HG03565 (cell line): ENCODE results near the gene IL18BP.

Experiments used
- ATAC-seq: cut with Tn5 transposase; IDR thresholded peaks from one replicate; pipeline ENCODE4 v1.9.1; 2021; ENCODE audit warnings: mild to moderate bottlenecking, moderate library complexity; ENCODE audit not compliant: unreplicated experiment

IL18BP gene

GRCh38 chr11:71998649-71999310, at the start of gene IL18BP:
Gene IL18BP, plus strand, starts transcription at chr11:71998909. Its CDS starts 1,076 bp downstream, at chr11:71999985.
- no peak for ATAC-seq

DNA sequence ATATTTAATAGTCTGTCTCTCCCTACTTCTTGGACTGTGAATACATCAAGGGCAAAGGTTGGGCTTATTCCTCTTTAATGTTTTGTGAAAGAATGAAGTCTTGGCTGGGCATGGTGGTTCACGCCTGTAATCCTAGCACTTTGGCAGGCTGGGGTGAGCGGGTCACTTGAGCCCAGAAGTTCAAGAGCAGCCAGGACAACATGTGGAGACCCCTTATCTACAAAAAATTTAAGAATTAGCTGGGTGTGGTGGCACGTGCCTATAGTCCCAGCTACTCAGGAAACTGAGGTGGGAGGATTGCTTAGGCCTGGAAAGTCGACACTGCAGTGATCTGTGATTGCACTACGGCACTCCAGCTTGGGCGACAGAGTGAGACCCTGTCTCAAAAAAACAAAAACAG, 49.7 kb upstream of the IL18BP start:
- ATAC-seq = no peak

- no peak for ATAC-seq
Observed at GRCh38 chr11:71951741-71952310, 46.9 kb upstream of the IL18BP start.

GRCh38 chr11:71955898-71956456, 42.7 kb upstream of the IL18BP start:
- no peak for ATAC-seq

- ATAC-seq = peak; percentile 48
Observed at GRCh38 chr11:71962428-71963038, 36.2 kb upstream of the IL18BP start.

GRCh38 chr11:71963468-71963867, 35.2 kb upstream of the IL18BP start:
- ATAC-seq = no peak

- no peak for ATAC-seq
Observed at GRCh38 chr11:71964641-71965040, 34.1 kb upstream of the IL18BP start.

- ATAC-seq = no peak
Observed at GRCh38 chr11:71971680-71972079, 27.0 kb upstream of the IL18BP start.

DNA sequence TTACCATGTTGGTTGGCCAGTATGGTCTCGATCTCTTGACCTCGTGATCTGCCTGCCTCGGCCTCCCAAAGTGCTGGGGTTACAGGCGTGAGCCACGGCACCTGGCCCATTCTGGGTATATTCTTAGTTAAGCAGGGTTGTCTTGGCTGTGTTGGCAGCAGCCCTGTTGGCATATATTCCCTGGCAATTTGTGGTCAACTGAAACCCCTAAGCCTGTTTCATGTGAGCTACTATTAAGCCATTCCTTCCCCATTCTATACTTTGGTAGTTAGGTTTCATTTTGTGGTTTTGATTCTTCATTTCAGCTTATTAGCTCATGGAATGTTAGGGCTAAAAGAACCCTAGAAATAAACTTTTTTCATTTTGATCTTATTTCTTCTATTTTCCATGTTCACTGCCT, 22.2 kb upstream of the IL18BP start:
- ATAC-seq = no peak

DNA sequence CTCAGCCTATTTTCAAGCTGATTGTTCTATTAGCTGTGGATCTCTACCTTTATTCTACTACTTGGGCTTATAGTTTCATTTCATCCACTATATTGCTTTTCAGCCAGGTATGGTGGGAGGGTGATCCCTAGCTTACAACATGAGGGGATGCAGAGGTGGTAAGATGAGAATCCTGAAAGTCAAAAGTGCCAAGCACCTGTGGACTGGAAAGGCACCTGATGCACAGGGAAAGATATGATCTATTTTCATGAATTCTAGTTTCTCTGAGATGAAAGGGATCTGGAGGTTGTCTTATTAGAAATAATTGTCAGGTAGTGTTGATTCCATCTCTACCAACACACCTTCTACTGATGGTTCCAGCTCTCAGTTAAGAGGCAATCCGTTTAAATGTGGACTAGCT, 21.6 kb upstream of the IL18BP start:
- ATAC-seq = no peak

- ATAC-seq = no peak
Observed at GRCh38 chr11:71977743-71978418, 20.8 kb upstream of the IL18BP start.

GRCh38 chr11:71979094-71979493, 19.6 kb upstream of the IL18BP start:
- ATAC-seq = no peak

DNA sequence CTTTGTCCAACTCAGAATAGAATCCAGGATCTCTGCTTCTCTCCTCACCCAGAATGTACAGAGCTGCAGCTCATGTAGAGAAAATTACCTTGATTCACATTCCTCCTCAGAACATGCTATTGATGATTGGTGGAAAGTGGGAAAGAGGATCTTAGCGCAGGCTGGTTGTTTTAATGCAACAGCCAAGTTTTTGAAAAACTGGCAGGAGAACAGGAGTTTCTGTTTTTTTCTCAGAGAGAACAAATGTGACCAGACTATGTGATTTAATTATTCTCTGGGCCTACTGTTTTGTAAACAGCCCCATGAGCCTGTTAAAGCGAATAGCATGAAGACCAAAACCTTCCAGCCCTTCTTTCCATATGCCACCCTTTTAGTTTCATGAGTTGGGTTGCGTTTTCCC, 19.1 kb upstream of the IL18BP start:
- ATAC-seq = no peak

DNA sequence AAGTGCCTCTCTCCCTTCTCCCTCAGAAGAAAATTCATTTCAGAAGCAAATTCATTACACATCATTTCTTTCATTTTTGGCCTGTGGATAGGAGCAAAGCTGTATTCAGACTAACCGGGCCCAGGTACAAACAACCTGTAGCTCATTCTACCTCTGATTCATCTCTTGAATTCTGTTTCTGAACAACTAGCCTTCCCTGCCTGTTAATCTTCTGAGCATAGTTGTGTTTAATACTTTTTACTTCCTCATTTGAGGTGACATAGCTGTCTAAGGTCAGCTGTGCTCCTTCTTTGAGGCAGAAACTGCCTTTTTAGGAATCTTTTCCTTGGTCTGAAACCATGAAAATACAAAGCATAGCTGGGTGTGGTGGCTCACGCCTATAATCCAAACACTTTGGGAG, 12.6 kb upstream of the IL18BP start:
- no peak for ATAC-seq

- ATAC-seq = no peak
Observed at GRCh38 chr11:71987521-71987920, 11.2 kb upstream of the IL18BP start.

GRCh38 chr11:71988050-71988449, 10.7 kb upstream of the IL18BP start:
- no peak for ATAC-seq

GRCh38 chr11:71990701-71991100, 8.0 kb upstream of the IL18BP start:
- no peak for ATAC-seq

GRCh38 chr11:71991494-71991893, 7.2 kb upstream of the IL18BP start:
- ATAC-seq = peak; percentile 57

DNA sequence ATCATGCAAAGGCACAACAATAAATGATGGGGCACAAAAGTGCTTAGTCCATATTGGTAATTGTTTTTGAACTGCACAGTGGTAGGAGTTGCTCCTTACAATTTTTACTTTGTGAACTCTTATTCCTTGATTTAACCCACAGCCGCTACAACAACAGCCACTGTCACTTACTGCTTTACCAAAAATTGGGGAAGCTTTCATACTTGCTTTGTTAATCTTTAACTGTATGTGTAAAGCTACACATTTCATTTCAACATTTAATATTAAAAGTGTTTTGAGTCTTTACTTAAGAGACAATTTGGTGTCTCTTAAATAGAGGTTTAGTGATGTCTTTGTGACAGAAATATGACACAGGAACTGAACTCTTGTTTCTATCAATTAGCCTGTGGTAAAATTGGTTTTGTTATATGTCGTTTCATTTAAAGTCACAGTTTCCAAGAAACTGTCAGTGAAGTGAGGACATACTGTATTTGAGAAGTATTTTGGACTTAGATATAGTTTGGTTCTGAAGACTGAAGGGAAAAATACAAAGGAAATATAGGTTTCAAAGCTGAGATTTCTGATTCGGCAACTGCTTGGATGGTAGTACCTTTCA, 6.5 kb upstream of the IL18BP start:
- ATAC-seq = no peak

- ATAC-seq = no peak
Observed at GRCh38 chr11:71994786-71995185, 3.9 kb upstream of the IL18BP start.

DNA sequence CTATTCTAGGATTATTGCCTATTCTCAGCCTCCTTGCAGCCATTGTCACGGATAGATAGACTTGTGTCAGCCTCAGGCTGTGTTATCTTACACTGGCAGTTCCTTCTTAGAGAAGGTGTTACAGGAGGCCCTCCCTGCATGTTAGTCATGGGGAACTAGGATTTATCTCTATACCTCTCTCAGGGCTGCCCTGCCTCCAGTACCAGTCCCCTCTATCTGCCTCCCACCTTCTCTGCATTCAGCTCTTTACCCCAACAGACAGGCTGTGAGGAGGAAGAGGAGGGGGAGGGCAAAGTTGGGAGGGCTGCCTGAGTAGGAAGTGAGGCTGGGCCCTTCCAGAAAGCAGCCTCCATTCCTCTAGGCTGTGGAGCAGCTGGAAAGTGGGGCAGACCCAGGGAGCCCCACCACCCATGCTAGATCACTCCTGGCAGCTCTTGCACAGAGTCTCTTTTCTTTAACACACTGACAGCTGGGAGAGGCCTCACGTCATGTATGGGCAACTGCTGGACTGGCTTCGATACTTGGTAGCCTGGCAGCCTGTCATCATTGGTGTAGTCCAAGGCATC, 2.9 kb upstream of the IL18BP start:
- no peak for ATAC-seq
